Caco-2 (cell line): ENCODE results near the gene TSHZ2. TPM values are rescaled to one million over a fixed set of nuclear protein-coding genes. Genes with fewer than 3 reads are reported as not detected.

Experiments
- BruUV-seq: library from RNA; stranded (reverse); fragments of 400-500 nt; replicated peaks from 2 replicates; lab custom pipeline; 2021; lab: Mats Ljungman, UMichigan
- CTCF ChIA-PET: fragments of 300-600 bp; sonication (Branson Sonifier 250); formaldehyde crosslinking; loops from one replicate; lab custom pipeline; 2022; ENCODE audit warnings: antibody characterized with exemption; lab: Charles Lee
- POLR2A ChIA-PET: fragments of 300-600 bp; sonication (Branson Sonifier 250); formaldehyde crosslinking; loops from one replicate; lab custom pipeline; 2022; ENCODE audit warnings: antibody characterized with exemption; lab: Charles Lee
- DNase-seq, 2 experiments: peaks; one replicate each; pipeline versions ENCODE4 v3.0.0 to v3.0.0-alpha.2; 2020 to 2022
- H3K27me3 ChIP-seq: replicated peaks from 2 replicates; pipeline ENCODE4 v1.6.0; 2011; ENCODE audit warnings: low read length; ENCODE audit not compliant: control insufficient read depth, insufficient read depth
- H3K36me3 ChIP-seq: 2 replicates; pipeline ENCODE4 v1.5.1; 2011; ENCODE audit warnings: low read length; ENCODE audit not compliant: control insufficient read depth, insufficient read depth
- H3K4me1 ChIP-seq: fragments of 250-450 bp; sonication (Bioruptor Pico); 2 replicates; pipeline ENCODE4 v1.5.1; 2020; ENCODE audit warnings: mild to moderate bottlenecking
- H3K4me3 ChIP-seq: 2 replicates; pipeline ENCODE4 v1.5.1; 2011; ENCODE audit warnings: low read depth, mild to moderate bottlenecking, control low read depth, low read length
- H3K9me3 ChIP-seq: fragments of 250-450 bp; sonication (Bioruptor Pico); 2 replicates; pipeline ENCODE4 v1.5.1; 2020; ENCODE audit warnings: mild to moderate bottlenecking, moderate library complexity
- H3K27ac Mint-ChIP-seq: one replicate; pipeline ENCODE4 v1.8.0; 2022; ENCODE audit warnings: mixed read lengths; ENCODE audit not compliant: unreplicated experiment
- H3K27me3 Mint-ChIP-seq: one replicate; pipeline ENCODE4 v1.8.0; 2022; ENCODE audit warnings: mixed read lengths; ENCODE audit not compliant: insufficient read depth, unreplicated experiment
- H3K36me3 Mint-ChIP-seq: one replicate; pipeline ENCODE4 v1.8.0; 2022; ENCODE audit warnings: mild to moderate bottlenecking, mixed read lengths; ENCODE audit not compliant: insufficient read depth, unreplicated experiment
- H3K4me1 Mint-ChIP-seq: one replicate; pipeline ENCODE4 v1.8.0; 2022; ENCODE audit warnings: low read depth, mixed read lengths; ENCODE audit not compliant: unreplicated experiment
- H3K4me3 Mint-ChIP-seq: one replicate; pipeline ENCODE4 v1.8.0; 2022; ENCODE audit warnings: mild to moderate bottlenecking, moderate library complexity, mixed read lengths; ENCODE audit not compliant: unreplicated experiment
- H3K9me3 Mint-ChIP-seq: one replicate; pipeline ENCODE4 v1.8.0; 2022; ENCODE audit warnings: mixed read lengths; ENCODE audit not compliant: unreplicated experiment
- intact Hi-C: fragments of 100-400 bp; cut with micrococcal nuclease; formaldehyde crosslinking; loops from one replicate; pipeline ENCODE4 v1.10.0; 2022; ENCODE audit not compliant: unreplicated experiment
- total RNA-seq: library from RNA; stranded (reverse); gene quantifications from 2 replicates; pipeline ENCODE4 v1.2.3, GENCODE V29; 2022
- TF ChIP-seq, protein P1 (sequence below), 2 experiments: fragments of 200-600 bp in 1 of 2; IDR thresholded peaks; 1 replicate in 1 of 2; 2 replicates in 1 of 2; pipeline versions ENCODE4 v1.5.1 to v1.8.0; 2011 to 2022; ENCODE audit warnings: antibody characterized with exemption in 1 of 2, control low read depth in 1 of 2, inconsistent platforms in 1 of 2, low read depth in 1 of 2, low read length in 1 of 2, mild to moderate bottlenecking in 1 of 2, moderate library complexity in 1 of 2; ENCODE audit not compliant: insufficient read depth in 1 of 2, severe bottlenecking in 1 of 2, unreplicated experiment in 1 of 2

TSHZ2 gene
- total RNA-seq, 1 experiment from 2014 or later: 0.07 TPM

DNA sequence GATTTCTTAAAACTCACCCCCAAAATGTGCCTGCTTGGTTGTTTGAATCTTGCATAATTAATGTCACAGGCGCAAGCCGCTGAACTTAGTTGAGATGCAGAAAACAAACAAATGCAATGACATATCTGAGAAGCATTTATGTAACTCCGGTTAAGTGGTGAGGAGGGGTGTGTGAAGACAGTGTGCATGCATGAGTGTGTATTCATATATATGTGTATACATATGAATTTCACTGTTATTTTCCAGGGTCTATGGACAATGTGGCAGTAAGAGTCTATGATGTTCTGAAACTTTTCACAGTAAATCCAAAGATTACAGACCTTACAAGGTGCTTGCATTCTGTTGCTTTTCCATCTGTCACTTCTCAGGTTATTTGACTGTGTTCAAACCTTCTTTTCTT lies 518.5 kb downstream of the TSHZ2 start:
- CTCF ChIA-PET: interaction anchor here (2.2 kb wide), 1 partner anchor 57 kb away, joined by 13 read pairs; no protein-coding TSS in a partner anchor

DNA sequence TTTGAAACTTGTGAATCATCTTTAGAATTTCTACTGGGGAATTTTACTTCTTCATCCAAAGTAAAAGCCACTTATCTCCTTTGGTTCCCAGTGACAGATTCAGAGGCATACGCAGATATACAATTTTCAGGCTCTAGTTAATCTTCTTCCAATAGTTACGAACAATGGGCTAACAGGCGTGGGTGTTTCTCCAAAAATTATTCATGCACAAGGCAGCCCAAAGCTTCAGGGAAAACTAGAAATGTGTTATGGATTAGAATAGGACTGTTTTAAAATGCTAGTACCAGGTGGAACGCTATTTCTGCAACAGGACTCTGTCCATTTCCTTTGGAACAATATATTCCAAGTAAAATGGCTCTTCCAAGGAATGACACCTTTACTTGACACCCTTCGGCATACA lies 519.3 kb downstream of the TSHZ2 start:
- POLR2A ChIA-PET: interaction anchor here (1.2 kb wide), 1 partner anchor 22 kb away, joined by 4 read pairs; no protein-coding TSS in a partner anchor
- Mint-ChIP-seq H3K36me3 (peaks cover 14% of the 10 kb centered on the region), H3K4me3 (no peak overlapping the region), H3K27me3 (no peaks in the 10 kb centered on the region), H3K9me3 (peaks cover 3% of the 10 kb centered on the region), H3K4me1 (peaks cover 20% of the 10 kb centered on the region), H3K27ac (no peak overlapping the region)
- H3K9me3 ChIP-seq: no peaks in the 10 kb centered on the region
- no peaks in the 10 kb centered on the region for H3K36me3 ChIP-seq
- intact Hi-C loops: no loop called here
- BruUV-seq: no TSS peak
- TF ChIP-seq, protein P1, sequence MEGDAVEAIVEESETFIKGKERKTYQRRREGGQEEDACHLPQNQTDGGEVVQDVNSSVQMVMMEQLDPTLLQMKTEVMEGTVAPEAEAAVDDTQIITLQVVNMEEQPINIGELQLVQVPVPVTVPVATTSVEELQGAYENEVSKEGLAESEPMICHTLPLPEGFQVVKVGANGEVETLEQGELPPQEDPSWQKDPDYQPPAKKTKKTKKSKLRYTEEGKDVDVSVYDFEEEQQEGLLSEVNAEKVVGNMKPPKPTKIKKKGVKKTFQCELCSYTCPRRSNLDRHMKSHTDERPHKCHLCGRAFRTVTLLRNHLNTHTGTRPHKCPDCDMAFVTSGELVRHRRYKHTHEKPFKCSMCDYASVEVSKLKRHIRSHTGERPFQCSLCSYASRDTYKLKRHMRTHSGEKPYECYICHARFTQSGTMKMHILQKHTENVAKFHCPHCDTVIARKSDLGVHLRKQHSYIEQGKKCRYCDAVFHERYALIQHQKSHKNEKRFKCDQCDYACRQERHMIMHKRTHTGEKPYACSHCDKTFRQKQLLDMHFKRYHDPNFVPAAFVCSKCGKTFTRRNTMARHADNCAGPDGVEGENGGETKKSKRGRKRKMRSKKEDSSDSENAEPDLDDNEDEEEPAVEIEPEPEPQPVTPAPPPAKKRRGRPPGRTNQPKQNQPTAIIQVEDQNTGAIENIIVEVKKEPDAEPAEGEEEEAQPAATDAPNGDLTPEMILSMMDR (IDR thresholded peaks at IDR 0.05; ENCODE audit: insufficient read depth in 1 of 2, low read depth in 1 of 2, low read length in 1 of 2, severe bottlenecking in 1 of 2, unreplicated experiment in 1 of 2): no peak
- peak in 1 of 2 experiments; percentile 0 for DNase-seq
- no peaks in the 10 kb centered on the region for H3K27me3 ChIP-seq
- CTCF ChIA-PET: interaction anchor here (2.2 kb wide), 1 partner anchor 56 kb away, joined by 13 read pairs; no protein-coding TSS in a partner anchor
- no peak overlapping the region for H3K4me3 ChIP-seq
- peaks cover 12% of the 10 kb centered on the region; the same call in 1 of the 2 replicates for H3K4me1 ChIP-seq

More for the DNA sequence above, 518.5 kb downstream of the TSHZ2 start:
- H3K36me3 ChIP-seq: no peaks in the 10 kb centered on the region
- POLR2A ChIA-PET: no interaction called here
- H3K4me3 ChIP-seq: no peak overlapping the region
- Mint-ChIP-seq H3K27ac (no peak overlapping the region), H3K4me3 (no peak overlapping the region), H3K36me3 (peaks cover 8% of the 10 kb centered on the region), H3K27me3 (no peaks in the 10 kb centered on the region), H3K4me1 (peaks cover 15% of the 10 kb centered on the region), H3K9me3 (no peaks in the 10 kb centered on the region)
- peaks cover 6% of the 10 kb centered on the region; the same call in 1 of the 2 replicates for H3K4me1 ChIP-seq
- H3K27me3 ChIP-seq: no peaks in the 10 kb centered on the region
- no TSS peak for BruUV-seq
- peak in 1 of 2 experiments; percentile 0 for DNase-seq
- intact Hi-C loops: no loop called here
- no peaks in the 10 kb centered on the region for H3K9me3 ChIP-seq
- TF ChIP-seq, protein P1 (IDR thresholded peaks at IDR 0.05; ENCODE audit: insufficient read depth in 1 of 2, low read depth in 1 of 2, low read length in 1 of 2, severe bottlenecking in 1 of 2, unreplicated experiment in 1 of 2): no peak

DNA sequence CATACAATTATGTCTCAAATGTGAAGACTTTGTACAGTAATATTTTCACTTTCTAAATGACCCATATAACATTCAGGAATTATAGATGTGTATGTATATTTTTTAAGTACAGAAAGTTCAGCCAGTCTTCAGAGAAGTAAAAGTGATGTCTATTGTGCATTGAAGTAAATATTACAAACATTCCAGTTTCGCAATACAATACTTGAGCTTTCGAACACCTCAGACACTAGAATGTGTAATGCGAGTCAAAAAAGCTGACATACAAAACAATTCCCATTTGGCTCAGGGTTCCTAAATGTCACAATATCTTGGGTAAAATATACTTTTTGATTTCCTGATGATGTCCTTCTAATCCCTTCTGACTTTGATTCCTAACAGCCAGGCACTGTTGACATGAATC lies 520.1 kb downstream of the TSHZ2 start:
- H3K4me1 Mint-ChIP-seq: peaks cover 20% of the 10 kb centered on the region
- BruUV-seq: no TSS peak
- no peaks in the 10 kb centered on the region for H3K27me3 Mint-ChIP-seq
- peaks cover 14% of the 10 kb centered on the region for H3K36me3 Mint-ChIP-seq
- H3K9me3 Mint-ChIP-seq: peaks cover 10% of the 10 kb centered on the region
- Histone ChIP-seq H3K4me1 (peaks cover 12% of the 10 kb centered on the region; the same call in 1 of the 2 replicates), H3K36me3 (no peaks in the 10 kb centered on the region), H3K27me3 (no peaks in the 10 kb centered on the region), H3K9me3 (peaks cover 5% of the 10 kb centered on the region; the same call in 1 of the 2 replicates), H3K4me3 (no peak overlapping the region)
- POLR2A ChIA-PET: interaction anchor here (1.2 kb wide), 1 partner anchor 21 kb away, joined by 4 read pairs; no protein-coding TSS in a partner anchor
- intact Hi-C loops: loop anchor here (1.0 kb wide), 1 partner anchor 79 kb away; no protein-coding TSS in a partner anchor
- CTCF ChIA-PET: interaction anchor here (0.8 to 2.2 kb wide), 2 partner anchors 22 to 55 kb away, joined by 3 to 13 read pairs; no protein-coding TSS in a partner anchor
- H3K4me3 Mint-ChIP-seq: no peak overlapping the region
- no peak overlapping the region for H3K27ac Mint-ChIP-seq
- DNase-seq: peak in 1 of 2 experiments; percentile 6
- TF ChIP-seq, protein P1 (IDR thresholded peaks at IDR 0.05; ENCODE audit: insufficient read depth in 1 of 2, low read depth in 1 of 2, low read length in 1 of 2, severe bottlenecking in 1 of 2, unreplicated experiment in 1 of 2): no peak
